ENCODE measurements around the gene KRTAP2-4. TPM values are rescaled to one million over a fixed set of nuclear protein-coding genes. Genes with fewer than 3 reads are reported as not detected.

The KRTAP2-4 gene
- total RNA-seq, 1 donor from 2014 or later, result not detected

Other genes starting within 250 kb of the KRTAP2-4 start
- 27.2 and 28.0 TPM in 2 replicates for gene KRT10, start 243.3 kb downstream of the KRTAP2-4 start, total RNA-seq
- not detected in 2 replicates for gene KRT12, start 198.7 kb downstream of the KRTAP2-4 start, total RNA-seq
- gene KRT20, start 180.6 kb downstream of the KRTAP2-4 start, total RNA-seq, result not detected in 2 replicates
- gene KRT23, start 128.2 kb downstream of the KRTAP2-4 start, total RNA-seq, result not detected in 2 replicates
- gene KRT39, start 98.9 kb downstream of the KRTAP2-4 start, total RNA-seq, result not detected in 2 replicates
- gene KRT40, start 81.6 kb downstream of the KRTAP2-4 start, total RNA-seq, result not detected in 2 replicates
- not detected in 2 replicates for gene KRTAP3-3, start 71.7 kb downstream of the KRTAP2-4 start, total RNA-seq
- gene KRTAP3-2, start 66.0 kb downstream of the KRTAP2-4 start, total RNA-seq, result not detected in 2 replicates
- gene KRTAP3-1, start 56.8 kb downstream of the KRTAP2-4 start, total RNA-seq, result not detected in 2 replicates
- not detected in 2 replicates for gene KRTAP1-5, start 38.7 kb downstream of the KRTAP2-4 start, total RNA-seq
- not detected in 2 replicates for gene KRTAP1-4, start 35.7 kb downstream of the KRTAP2-4 start, total RNA-seq
- not detected in 2 replicates for gene KRTAP1-3, start 31.0 kb downstream of the KRTAP2-4 start, total RNA-seq
- gene KRTAP1-1, start 24.4 kb downstream of the KRTAP2-4 start, total RNA-seq, result not detected in 2 replicates
- not detected in 2 replicates for gene KRTAP2-1, start 18.6 kb downstream of the KRTAP2-4 start, total RNA-seq
- not detected in 2 replicates for gene KRTAP2-2, start 10.6 kb downstream of the KRTAP2-4 start, total RNA-seq
- not detected in 2 replicates for gene KRTAP2-3, start 5.8 kb downstream of the KRTAP2-4 start, total RNA-seq
- not detected in 2 replicates for gene KRTAP4-7, start 18.3 kb upstream of the KRTAP2-4 start, total RNA-seq
- not detected in 2 replicates for gene KRTAP4-8, start 32.3 kb upstream of the KRTAP2-4 start, total RNA-seq
- gene KRTAP4-16, start 36.3 kb upstream of the KRTAP2-4 start, total RNA-seq, result not detected in 2 replicates
- gene KRTAP4-9, start 39.5 kb upstream of the KRTAP2-4 start, total RNA-seq, result not detected in 2 replicates
- not detected in 2 replicates for gene KRTAP4-11, start 52.5 kb upstream of the KRTAP2-4 start, total RNA-seq
- not detected in 2 replicates for gene KRTAP4-12, start 58.3 kb upstream of the KRTAP2-4 start, total RNA-seq
- not detected in 2 replicates for gene KRTAP4-6, start 74.7 kb upstream of the KRTAP2-4 start, total RNA-seq
- gene KRTAP4-5, start 83.9 kb upstream of the KRTAP2-4 start, total RNA-seq, result not detected in 2 replicates
- not detected in 2 replicates for gene KRTAP4-4, start 94.9 kb upstream of the KRTAP2-4 start, total RNA-seq
- gene KRTAP4-3, start 102.3 kb upstream of the KRTAP2-4 start, total RNA-seq, result not detected in 2 replicates
- gene KRTAP4-2, start 112.3 kb upstream of the KRTAP2-4 start, total RNA-seq, result not detected in 2 replicates
- gene KRTAP4-1, start 119.0 kb upstream of the KRTAP2-4 start, total RNA-seq, result not detected in 2 replicates
- gene KRTAP9-1, start 124.0 kb upstream of the KRTAP2-4 start, total RNA-seq, result not detected in 2 replicates
- gene KRTAP9-2, start 160.8 kb upstream of the KRTAP2-4 start, total RNA-seq, result not detected in 2 replicates
- not detected in 2 replicates for gene KRTAP9-3, start 166.6 kb upstream of the KRTAP2-4 start, total RNA-seq
- not detected in 2 replicates for gene KRTAP9-8, start 172.1 kb upstream of the KRTAP2-4 start, total RNA-seq
- not detected in 2 replicates for gene KRTAP9-4, start 183.8 kb upstream of the KRTAP2-4 start, total RNA-seq
- gene KRTAP9-9, start 189.5 kb upstream of the KRTAP2-4 start, total RNA-seq, result not detected in 2 replicates
- gene KRTAP9-6, start 199.5 kb upstream of the KRTAP2-4 start, total RNA-seq, result not detected in 2 replicates
- not detected in 2 replicates for gene KRTAP9-7, start 209.8 kb upstream of the KRTAP2-4 start, total RNA-seq
- gene KRTAP29-1, start 237.0 kb upstream of the KRTAP2-4 start, total RNA-seq, result not detected in 2 replicates
- not detected in 2 replicates for gene KRTAP16-1, start 243.4 kb upstream of the KRTAP2-4 start, total RNA-seq
- not detected in 2 replicates for gene KRTAP17-1, start 249.8 kb upstream of the KRTAP2-4 start, total RNA-seq

Data from activated T-helper 1 cell treated with anti-CD3 and anti-CD28 coated beads, Interleukin-12 subunit alpha, Interleukin-12 subunit beta, Interleukin-2, Interleukin-4 antibody, amounts not matched to agents 30 ng/mL and 10 ng/mL and 1 ng/mL, durations not matched to agents 14 hours and 24 hours and 36 hours (primary cell).